ENCODE measurements around the gene ATP1B1.

ATP1B1 gene

GRCh38 chr1:169099561-169099960 lies 6.9 kb upstream of the ATP1B1 start:
- Histone ChIP-seq H3K4me1 (ENCODE audit: insufficient read depth, low read length) (peaks cover 10% of the 10 kb centered on the region), H3K9me3 (ENCODE audit: insufficient read depth, low read depth, low read length) (no peaks in the 10 kb centered on the region), H3K27ac (ENCODE audit: low read length) (no peak overlapping the region), H3K4me3 (ENCODE audit: low read length) (no peak overlapping the region), H3K27me3 (ENCODE audit: insufficient read depth, low read length) (peaks cover 14% of the 10 kb centered on the region), H3K36me3 (ENCODE audit: insufficient read depth, low read depth, low read length) (no peaks in the 10 kb centered on the region), H3K9ac (ENCODE audit: low read depth, low read length) (no peak overlapping the region)

GRCh38 chr1:169100208-169100607 lies 6.3 kb upstream of the ATP1B1 start:
- H3K9me3 ChIP-seq (ENCODE audit: insufficient read depth, low read depth, low read length): no peaks in the 10 kb centered on the region
- no peak overlapping the region for H3K9ac ChIP-seq (ENCODE audit: low read depth, low read length)
- no peaks in the 10 kb centered on the region for H3K36me3 ChIP-seq (ENCODE audit: insufficient read depth, low read depth, low read length)
- no peak overlapping the region for H3K4me3 ChIP-seq (ENCODE audit: low read length)
- H3K4me1 ChIP-seq (ENCODE audit: insufficient read depth, low read length): peaks cover 17% of the 10 kb centered on the region
- no peak overlapping the region for H3K27ac ChIP-seq (ENCODE audit: low read length)
- H3K27me3 ChIP-seq (ENCODE audit: insufficient read depth, low read length): peaks cover 20% of the 10 kb centered on the region

GRCh38 chr1:169100651-169101088 lies 5.8 kb upstream of the ATP1B1 start:
- Histone ChIP-seq H3K4me1 (ENCODE audit: insufficient read depth, low read length) (peaks cover 19% of the 10 kb centered on the region), H3K27ac (ENCODE audit: low read length) (no peak overlapping the region), H3K27me3 (ENCODE audit: insufficient read depth, low read length) (peaks cover 21% of the 10 kb centered on the region), H3K9ac (ENCODE audit: low read depth, low read length) (no peak overlapping the region), H3K36me3 (ENCODE audit: insufficient read depth, low read depth, low read length) (no peaks in the 10 kb centered on the region), H3K9me3 (ENCODE audit: insufficient read depth, low read depth, low read length) (no peaks in the 10 kb centered on the region), H3K4me3 (ENCODE audit: low read length) (no peak overlapping the region)

- Histone ChIP-seq H3K27me3 (ENCODE audit: insufficient read depth, low read length) (peaks cover 21% of the 10 kb centered on the region), H3K27ac (ENCODE audit: low read length) (no peak overlapping the region), H3K4me3 (ENCODE audit: low read length) (no peak overlapping the region), H3K4me1 (ENCODE audit: insufficient read depth, low read length) (peaks cover 19% of the 10 kb centered on the region), H3K9me3 (ENCODE audit: insufficient read depth, low read depth, low read length) (no peaks in the 10 kb centered on the region), H3K36me3 (ENCODE audit: insufficient read depth, low read depth, low read length) (no peaks in the 10 kb centered on the region), H3K9ac (ENCODE audit: low read depth, low read length) (no peak overlapping the region)
These were observed 3.9 kb upstream of the ATP1B1 start for GRCh38 chr1:169102567-169102966.

GRCh38 chr1:169103002-169103401 lies 3.5 kb upstream of the ATP1B1 start:
- no peak overlapping the region for H3K9ac ChIP-seq (ENCODE audit: low read depth, low read length)
- H3K4me3 ChIP-seq (ENCODE audit: low read length): no peak overlapping the region
- H3K4me1 ChIP-seq (ENCODE audit: insufficient read depth, low read length): peaks cover 23% of the 10 kb centered on the region
- H3K27me3 ChIP-seq (ENCODE audit: insufficient read depth, low read length): peaks cover 21% of the 10 kb centered on the region
- no peaks in the 10 kb centered on the region for H3K9me3 ChIP-seq (ENCODE audit: insufficient read depth, low read depth, low read length)
- no peaks in the 10 kb centered on the region for H3K36me3 ChIP-seq (ENCODE audit: insufficient read depth, low read depth, low read length)
- no peak overlapping the region for H3K27ac ChIP-seq (ENCODE audit: low read length)

GRCh38 chr1:169103480-169103893 lies 3.0 kb upstream of the ATP1B1 start:
- H3K9ac ChIP-seq (ENCODE audit: low read depth, low read length): no peak overlapping the region
- no peak overlapping the region for H3K27ac ChIP-seq (ENCODE audit: low read length)
- H3K4me1 ChIP-seq (ENCODE audit: insufficient read depth, low read length): peaks cover 28% of the 10 kb centered on the region
- peaks cover 21% of the 10 kb centered on the region for H3K27me3 ChIP-seq (ENCODE audit: insufficient read depth, low read length)
- H3K4me3 ChIP-seq (ENCODE audit: low read length): no peak overlapping the region
- H3K9me3 ChIP-seq (ENCODE audit: insufficient read depth, low read depth, low read length): no peaks in the 10 kb centered on the region
- H3K36me3 ChIP-seq (ENCODE audit: insufficient read depth, low read depth, low read length): no peaks in the 10 kb centered on the region

- Histone ChIP-seq H3K4me1 (ENCODE audit: insufficient read depth, low read length) (peaks cover 40% of the 10 kb centered on the region), H3K4me3 (ENCODE audit: low read length) (peak overlapping the region; percentile 57), H3K36me3 (ENCODE audit: insufficient read depth, low read depth, low read length) (no peaks in the 10 kb centered on the region), H3K27me3 (ENCODE audit: insufficient read depth, low read length) (peaks cover 21% of the 10 kb centered on the region), H3K9me3 (ENCODE audit: insufficient read depth, low read depth, low read length) (no peaks in the 10 kb centered on the region), H3K9ac (ENCODE audit: low read depth, low read length) (peak overlapping the region; percentile 72; the same call in 1 of the 2 replicates), H3K27ac (ENCODE audit: low read length) (peak overlapping the region; percentile 67)
These were observed 1.4 kb upstream of the ATP1B1 start for GRCh38 chr1:169105087-169105433.

GRCh38 chr1:169105434-169106094 lies 926 bp upstream of the ATP1B1 start:
- no peaks in the 10 kb centered on the region for H3K9me3 ChIP-seq (ENCODE audit: insufficient read depth, low read depth, low read length)
- peaks cover 21% of the 10 kb centered on the region for H3K27me3 ChIP-seq (ENCODE audit: insufficient read depth, low read length)
- peak overlapping the region; percentile 72; the same call in 1 of the 2 replicates for H3K9ac ChIP-seq (ENCODE audit: low read depth, low read length)
- H3K27ac ChIP-seq (ENCODE audit: low read length): peak overlapping the region; percentile 67
- H3K4me3 ChIP-seq (ENCODE audit: low read length): peak overlapping the region; percentile 57
- peaks cover 43% of the 10 kb centered on the region for H3K4me1 ChIP-seq (ENCODE audit: insufficient read depth, low read length)
- no peaks in the 10 kb centered on the region for H3K36me3 ChIP-seq (ENCODE audit: insufficient read depth, low read depth, low read length)

GRCh38 chr1:169106921-169107602 lies 572 bp downstream of the ATP1B1 start:
- no peaks in the 10 kb centered on the region for H3K9me3 ChIP-seq (ENCODE audit: insufficient read depth, low read depth, low read length)
- peak overlapping the region; percentile 96 for H3K4me3 ChIP-seq (ENCODE audit: low read length)
- H3K9ac ChIP-seq (ENCODE audit: low read depth, low read length): peak overlapping the region; percentile 89
- peaks cover 10% of the 10 kb centered on the region for H3K36me3 ChIP-seq (ENCODE audit: insufficient read depth, low read depth, low read length)
- H3K4me1 ChIP-seq (ENCODE audit: insufficient read depth, low read length): peaks cover 43% of the 10 kb centered on the region
- no peak overlapping the region for H3K27ac ChIP-seq (ENCODE audit: low read length)
- peaks cover 21% of the 10 kb centered on the region for H3K27me3 ChIP-seq (ENCODE audit: insufficient read depth, low read length)

GRCh38 chr1:169107603-169108208 lies 1.2 kb downstream of the ATP1B1 start:
- Histone ChIP-seq H3K27me3 (ENCODE audit: insufficient read depth, low read length) (peaks cover 21% of the 10 kb centered on the region), H3K4me1 (ENCODE audit: insufficient read depth, low read length) (peaks cover 39% of the 10 kb centered on the region), H3K36me3 (ENCODE audit: insufficient read depth, low read depth, low read length) (peaks cover 16% of the 10 kb centered on the region), H3K27ac (ENCODE audit: low read length) (no peak overlapping the region), H3K9ac (ENCODE audit: low read depth, low read length) (peak overlapping the region; percentile 89; the same call in 1 of the 2 replicates), H3K9me3 (ENCODE audit: insufficient read depth, low read depth, low read length) (no peaks in the 10 kb centered on the region), H3K4me3 (ENCODE audit: low read length) (peak overlapping the region; percentile 96)

- peaks cover 34% of the 10 kb centered on the region for H3K4me1 ChIP-seq (ENCODE audit: insufficient read depth, low read length)
- peaks cover 19% of the 10 kb centered on the region for H3K27me3 ChIP-seq (ENCODE audit: insufficient read depth, low read length)
- H3K9me3 ChIP-seq (ENCODE audit: insufficient read depth, low read depth, low read length): no peaks in the 10 kb centered on the region
- H3K4me3 ChIP-seq (ENCODE audit: low read length): peak overlapping the region; percentile 96
- H3K9ac ChIP-seq (ENCODE audit: low read depth, low read length): peak overlapping the region; percentile 89
- no peak overlapping the region for H3K27ac ChIP-seq (ENCODE audit: low read length)
- H3K36me3 ChIP-seq (ENCODE audit: insufficient read depth, low read depth, low read length): peaks cover 21% of the 10 kb centered on the region
These were observed 1.7 kb downstream of the ATP1B1 start for GRCh38 chr1:169108223-169108622.
